Cardiac muscle cell (in vitro differentiated cells and primary cell): ENCODE measurements around the gene ABI1. TPM values are rescaled to one million over a fixed set of nuclear protein-coding genes. Genes with fewer than 3 reads are reported as not detected.

ENCODE experiments used
- DNase-seq, 2 donors: peaks; one replicate each; pipeline versions ENCODE4 v3.0.0 to v3.0.0-alpha.2; 2010 to 2017; ENCODE audit warnings: low read depth in 1 of 2, low spot score in 1 of 2
- H3K27ac ChIP-seq: fragments of 200-600 bp; sonication (generic); 2 replicates; pipeline ENCODE4 v1.5.1; 2016
- H3K27me3 ChIP-seq: fragments of 200-600 bp; sonication (generic); 2 replicates; pipeline ENCODE4 v1.6.0; 2016; ENCODE audit warnings: control low read depth
- H3K36me3 ChIP-seq: fragments of 200-600 bp; sonication (generic); 2 replicates; pipeline ENCODE4 v1.5.1; 2016; ENCODE audit warnings: control low read depth
- H3K4me1 ChIP-seq: fragments of 200-600 bp; sonication (generic); 2 replicates; pipeline ENCODE4 v1.8.1; 2017; ENCODE audit warnings: low read depth, mild to moderate bottlenecking, mixed run types
- H3K4me3 ChIP-seq: fragments of 200-600 bp; sonication (generic); 2 replicates; pipeline ENCODE4 v1.5.1; 2016; ENCODE audit warnings: mild to moderate bottlenecking
- H3K9me3 ChIP-seq: fragments of 200-600 bp; sonication (generic); 2 replicates; pipeline ENCODE4 v1.5.1; 2017; ENCODE audit warnings: low read depth, mild to moderate bottlenecking, control low read depth
- polyA plus RNA-seq: library from polyadenylated mRNA; unstranded; fragments of >200 nt; fragmentation: Nextera tagmentation; extraction: Ambion mirVana; gene quantifications from 2 replicates; pipeline ENCODE4 v1.2.1, GENCODE V29; 2016
- total RNA-seq: library from RNA; depleted of rRNA; stranded (reverse); fragments of >200 nt; gene quantifications from 2 replicates; pipeline ENCODE4 v1.2.3, GENCODE V29; 2016
- TF ChIP-seq, protein P1 (sequence below): IDR thresholded peaks from 2 replicates; pipeline ENCODE4 v1.5.1; 2012; ENCODE audit warnings: low read depth, mild to moderate bottlenecking, low read length

ABI1 gene
- total and polyA plus RNA-seq, 2 experiments from 2014 or later = 36.8 to 38.7 TPM

DNA sequence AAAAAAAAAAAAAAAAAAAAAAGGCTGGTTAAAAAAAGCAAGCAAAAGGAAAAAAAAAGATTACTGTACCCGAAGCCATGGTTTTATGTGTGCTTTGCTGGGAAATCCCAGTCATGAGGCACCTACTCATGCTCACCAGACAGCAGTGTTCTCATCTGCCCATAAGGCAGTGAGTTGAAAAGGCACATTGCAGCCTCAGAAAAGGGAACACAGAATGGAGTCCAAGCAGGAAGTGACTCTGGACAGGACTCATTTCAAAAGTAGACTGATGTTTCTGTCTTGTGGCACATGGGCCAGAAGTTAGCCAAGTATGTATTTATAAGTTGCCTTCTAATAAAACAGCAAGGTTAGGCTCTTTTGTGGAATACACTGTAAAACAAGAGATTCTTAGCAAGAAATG lies 123.0 kb downstream of the ABI1 start:
- Histone ChIP-seq H3K9me3 (no peaks in the 10 kb centered on the region), H3K27me3 (no peaks in the 10 kb centered on the region), H3K4me1 (peaks cover 15% of the 10 kb centered on the region), H3K36me3 (peaks cover 18% of the 10 kb centered on the region), H3K27ac (no peak overlapping the region), H3K4me3 (no peak overlapping the region)
- DNase-seq = peak in 1 of 2 donors; percentile 21
- TF ChIP-seq, protein P1, sequence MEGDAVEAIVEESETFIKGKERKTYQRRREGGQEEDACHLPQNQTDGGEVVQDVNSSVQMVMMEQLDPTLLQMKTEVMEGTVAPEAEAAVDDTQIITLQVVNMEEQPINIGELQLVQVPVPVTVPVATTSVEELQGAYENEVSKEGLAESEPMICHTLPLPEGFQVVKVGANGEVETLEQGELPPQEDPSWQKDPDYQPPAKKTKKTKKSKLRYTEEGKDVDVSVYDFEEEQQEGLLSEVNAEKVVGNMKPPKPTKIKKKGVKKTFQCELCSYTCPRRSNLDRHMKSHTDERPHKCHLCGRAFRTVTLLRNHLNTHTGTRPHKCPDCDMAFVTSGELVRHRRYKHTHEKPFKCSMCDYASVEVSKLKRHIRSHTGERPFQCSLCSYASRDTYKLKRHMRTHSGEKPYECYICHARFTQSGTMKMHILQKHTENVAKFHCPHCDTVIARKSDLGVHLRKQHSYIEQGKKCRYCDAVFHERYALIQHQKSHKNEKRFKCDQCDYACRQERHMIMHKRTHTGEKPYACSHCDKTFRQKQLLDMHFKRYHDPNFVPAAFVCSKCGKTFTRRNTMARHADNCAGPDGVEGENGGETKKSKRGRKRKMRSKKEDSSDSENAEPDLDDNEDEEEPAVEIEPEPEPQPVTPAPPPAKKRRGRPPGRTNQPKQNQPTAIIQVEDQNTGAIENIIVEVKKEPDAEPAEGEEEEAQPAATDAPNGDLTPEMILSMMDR = no peak

DNA sequence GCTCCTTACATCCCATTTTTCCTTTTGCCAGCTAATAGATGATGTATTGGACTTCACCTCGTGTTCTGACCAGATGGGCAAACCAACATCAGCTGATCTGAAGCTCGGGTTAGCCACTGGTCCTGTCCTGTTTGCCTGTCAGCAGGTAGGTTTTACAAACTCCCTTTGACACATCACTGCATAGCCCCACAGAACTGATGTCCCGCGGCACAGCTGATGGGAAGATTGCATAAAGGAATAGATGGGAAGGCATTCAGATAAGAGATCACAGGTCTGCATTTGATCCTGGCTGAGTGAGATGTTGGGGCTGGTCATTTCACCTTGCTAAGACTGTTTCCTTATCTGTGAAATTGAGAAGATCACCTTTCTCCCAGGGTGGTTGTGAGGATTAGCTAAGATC lies 125.3 kb downstream of the ABI1 start:
- Histone ChIP-seq H3K36me3 (peaks cover 11% of the 10 kb centered on the region), H3K27me3 (no peaks in the 10 kb centered on the region), H3K9me3 (no peaks in the 10 kb centered on the region), H3K4me1 (peaks cover 15% of the 10 kb centered on the region), H3K4me3 (no peak overlapping the region), H3K27ac (peak overlapping the region; percentile 32)
- no peak for DNase-seq
- TF ChIP-seq, protein P1 = no peak

DNA sequence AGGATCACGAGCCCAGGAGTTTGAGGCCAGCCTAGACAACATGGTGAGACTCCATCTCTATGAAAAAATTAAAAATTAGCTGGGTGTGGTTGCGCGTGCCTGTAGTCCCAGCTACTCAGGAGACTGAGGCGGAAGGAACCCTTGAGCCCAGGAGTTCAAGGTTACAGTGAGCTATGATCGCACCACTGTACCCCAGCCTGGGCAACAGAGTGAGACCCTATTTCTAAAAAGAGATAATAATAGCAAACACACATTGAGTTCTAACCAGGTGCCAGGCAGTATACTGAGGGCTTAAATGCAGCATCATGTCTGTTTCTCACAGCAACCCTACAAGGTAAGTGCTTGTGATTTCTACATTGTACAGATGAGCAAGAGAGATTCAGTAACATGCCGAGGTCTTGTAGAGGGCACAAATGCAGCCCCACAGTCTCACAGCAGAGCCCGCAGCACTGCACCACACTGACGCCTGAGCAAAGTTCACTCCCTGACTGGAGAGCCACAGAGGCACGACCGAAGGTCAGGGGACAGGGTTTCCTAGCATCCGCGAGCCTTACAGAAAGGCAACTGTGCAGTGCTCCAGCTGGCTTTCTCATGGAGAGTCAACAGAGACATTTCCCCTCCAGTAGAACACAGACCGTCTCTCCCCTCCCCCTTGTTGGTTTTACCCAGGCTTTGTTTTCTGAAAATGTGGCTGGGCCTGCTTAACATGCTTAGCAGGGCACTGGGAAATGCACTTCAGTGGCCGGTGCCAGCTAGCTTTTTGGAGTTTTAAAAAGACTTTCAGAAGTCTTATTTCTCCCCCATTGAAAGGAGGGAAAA lies 126.8 kb downstream of the ABI1 start:
- DNase-seq = no peak
- Histone ChIP-seq H3K36me3 (peaks cover 11% of the 10 kb centered on the region), H3K4me3 (no peak overlapping the region), H3K27ac (peak overlapping the region; percentile 32), H3K27me3 (no peaks in the 10 kb centered on the region), H3K9me3 (no peaks in the 10 kb centered on the region), H3K4me1 (peaks cover 15% of the 10 kb centered on the region)
- TF ChIP-seq, protein P1 = no peak

DNA sequence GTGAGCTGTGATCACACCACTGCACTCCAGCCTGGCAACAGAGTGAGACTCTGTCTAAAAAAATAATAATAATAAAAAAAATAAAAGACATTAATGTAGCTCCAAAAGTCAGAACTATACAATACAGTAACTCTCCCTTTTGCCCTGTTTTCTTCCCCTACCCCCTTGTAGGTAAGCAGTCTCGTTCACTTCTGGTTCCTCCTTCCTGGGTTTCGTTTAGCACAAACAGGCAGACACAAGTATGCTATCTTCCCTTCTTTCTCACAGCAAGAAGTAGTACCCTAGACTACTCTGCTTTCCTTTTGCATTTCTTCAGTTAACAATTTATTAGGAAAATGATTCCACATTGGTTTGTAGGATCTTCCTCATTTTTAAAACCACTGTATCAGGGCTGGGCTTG lies 130.2 kb downstream of the ABI1 start:
- DNase-seq = no peak
- H3K36me3 ChIP-seq = no peaks in the 10 kb centered on the region
- no peak overlapping the region for H3K27ac ChIP-seq
- no peaks in the 10 kb centered on the region for H3K9me3 ChIP-seq
- no peaks in the 10 kb centered on the region for H3K27me3 ChIP-seq
- TF ChIP-seq, protein P1 = no peak
- no peak overlapping the region for H3K4me3 ChIP-seq
- H3K4me1 ChIP-seq = peaks cover 15% of the 10 kb centered on the region

DNA sequence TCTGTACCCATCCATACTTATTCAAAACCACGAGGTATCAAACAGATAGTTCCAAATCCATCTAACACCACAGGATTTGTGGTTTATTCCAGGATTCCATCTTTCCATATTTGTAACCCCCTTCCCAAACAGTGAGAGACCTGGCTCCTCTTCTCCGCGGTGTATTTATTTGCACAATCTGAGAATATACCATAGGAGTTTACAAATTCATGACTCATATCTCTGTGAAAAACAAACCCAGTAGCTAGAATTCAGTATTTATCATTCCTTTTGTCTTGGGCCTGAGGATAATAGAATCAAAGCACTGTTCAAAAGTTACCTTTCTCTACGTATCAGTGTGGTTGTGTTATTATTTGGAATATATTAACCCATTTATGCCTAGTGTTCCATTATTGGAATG lies 131.4 kb downstream of the ABI1 start:
- peaks cover 5% of the 10 kb centered on the region for H3K4me1 ChIP-seq
- no peak overlapping the region for H3K27ac ChIP-seq
- H3K9me3 ChIP-seq = no peaks in the 10 kb centered on the region
- no peaks in the 10 kb centered on the region for H3K36me3 ChIP-seq
- no peak overlapping the region for H3K4me3 ChIP-seq
- TF ChIP-seq, protein P1 = no peak
- no peak for DNase-seq
- H3K27me3 ChIP-seq = no peaks in the 10 kb centered on the region
